K562 (cell line): ENCODE data around the gene MACROD2. TPM values are rescaled to one million over a fixed set of nuclear protein-coding genes. Genes with fewer than 3 reads are reported as not detected.

Experiments
- ATAC-seq: fragments of 200-7000 bp; cut with Tn5 transposase; 3 replicates; pipeline ENCODE4 v1.9.1; 2020; ENCODE audit warnings: moderate library complexity
- BruUV-seq: library from RNA; stranded (reverse); fragments of 400-500 nt; replicated peaks from 2 replicates; lab custom pipeline; 2021; lab: Mats Ljungman, UMichigan
- CTCF ChIA-PET: fragments of 300-600 bp; formaldehyde crosslinking; extraction: SDS; loops from one replicate; lab custom pipeline; 2021; ENCODE audit warnings: low intra/inter-chr PET ratio; lab: Yijun Ruan, JAX
- POLR2A ChIA-PET: fragments of 300-600, 350-650 bp; sonication (Branson Sonifier 250); formaldehyde crosslinking; extraction: SDS; loops from one replicate; lab custom pipeline; 2021; ENCODE audit warnings: antibody characterized with exemption, inconsistent platforms; lab: Yijun Ruan, JAX
- DNase-seq, 4 experiments: peaks; one replicate each; pipeline versions ENCODE4 v3.0.0 to v3.0.0-alpha.2; 2011 to 2018; ENCODE audit warnings: low spot score in 3 of 4, mixed read lengths in 3 of 4; ENCODE audit errors: extremely low read depth in 1 of 4
- FAIRE-seq: peaks from 2 replicates; lab custom pipeline; 2011; peaks lifted over from hg19 to GRCh38; lab: Jason Lieb, UNC
- H2AFZ ChIP-seq: 2 replicates; pipeline ENCODE4 v1.6.0; 2011; ENCODE audit warnings: low read depth, low read length, control low read depth, inconsistent platforms
- H3K27ac ChIP-seq: fragments of 200-600 bp; 3 replicates; pipeline ENCODE4 v1.8.0; 2011; ENCODE audit warnings: low read depth, mild to moderate bottlenecking, control low read depth, inconsistent platforms, low read length, moderate library complexity, mixed read lengths; ENCODE audit errors: extremely low read depth
- H3K27me3 ChIP-seq, 2 experiments: fragments of 300-600 bp in 1 of 2; 2 replicates in 1 of 2; 3 replicates in 1 of 2; pipeline versions ENCODE4 v1.6.0 to v1.8.0; 2011; ENCODE audit warnings: inconsistent platforms in 2 of 2, low read length in 2 of 2, mild to moderate bottlenecking in 1 of 2, mixed read lengths in 1 of 2, moderate library complexity in 1 of 2; ENCODE audit not compliant: control insufficient read depth in 2 of 2, insufficient read depth in 2 of 2
- H3K36me3 ChIP-seq: fragments of 300-600 bp; 3 replicates; pipeline ENCODE4 v1.8.0; 2011; ENCODE audit warnings: mild to moderate bottlenecking, low read length, inconsistent platforms; ENCODE audit not compliant: control insufficient read depth, insufficient read depth
- H3K4me1 ChIP-seq, 2 experiments: fragments of 200-600 bp in 1 of 2; replicated peaks in 1 of 2; 2 replicates in 1 of 2; 3 replicates in 1 of 2; pipeline versions ENCODE4 v1.5.1 to v1.8.0; 2011; ENCODE audit warnings: inconsistent platforms in 2 of 2, low read length in 2 of 2, mild to moderate bottlenecking in 1 of 2, mixed read lengths in 1 of 2, moderate library complexity in 1 of 2; ENCODE audit not compliant: control insufficient read depth in 2 of 2, insufficient read depth in 2 of 2
- H3K4me2 ChIP-seq: 2 replicates; pipeline ENCODE4 v1.6.1; 2011; ENCODE audit warnings: low read length, control low read depth, inconsistent platforms, mixed read lengths; ENCODE audit not compliant: insufficient read depth
- H3K4me3 ChIP-seq: fragments of 200-600 bp; sonication (generic), shearing (Covaris generic); 2 replicates; pipeline ENCODE4 v1.5.1; 2016; ENCODE audit warnings: control low read depth, inconsistent platforms
- H3K79me2 ChIP-seq: fragments of 200-600 bp; 3 replicates; pipeline ENCODE4 v1.8.0; 2011; ENCODE audit warnings: low read length, inconsistent platforms; ENCODE audit not compliant: control insufficient read depth, insufficient read depth
- H3K9ac ChIP-seq, 2 experiments: 2 replicates each; pipeline versions ENCODE4 v1.6.0 to v1.6.1; 2011; ENCODE audit warnings: low read depth in 2 of 2, low read length in 2 of 2, control low read depth in 1 of 2, inconsistent platforms in 1 of 2, mild to moderate bottlenecking in 1 of 2, mixed read lengths in 1 of 2; ENCODE audit not compliant: insufficient read depth in 1 of 2
- H3K9me1 ChIP-seq: one replicate; pipeline ENCODE4 v1.6.0; 2011; ENCODE audit warnings: inconsistent platforms, mild to moderate bottlenecking, low read length, moderate library complexity; ENCODE audit not compliant: control insufficient read depth, insufficient read depth
- H3K9me3 ChIP-seq: replicated peaks from 2 replicates; pipeline ENCODE4 v1.5.1; 2011; ENCODE audit warnings: low read depth, low read length, inconsistent platforms; ENCODE audit not compliant: control insufficient read depth, insufficient read depth
- H4K20me1 ChIP-seq: replicated peaks from 2 replicates; pipeline ENCODE4 v1.6.1; 2011; ENCODE audit warnings: low read length, inconsistent platforms, mixed read lengths; ENCODE audit not compliant: control insufficient read depth, insufficient read depth
- MTA3 ChIP-seq: fragments of 450-650 bp; formaldehyde crosslinking; IDR thresholded peaks from 2 replicates; pipeline ENCODE4 v1.6.1; 2017; ENCODE audit warnings: mild to moderate bottlenecking, borderline replicate concordance
- NR2C2 ChIP-seq, 2 experiments: fragments of 200-800 bp in 1 of 2; sonication (Bioruptor generic) in 1 of 2; sonication (generic) in 1 of 2; formaldehyde crosslinking in 1 of 2; IDR thresholded peaks; 2 replicates each; pipeline versions ENCODE4 v1.6.1 to v1.8.0; 2016 to 2022; ENCODE audit warnings: mild to moderate bottlenecking in 1 of 2, missing compliant biosample characterization in 1 of 2, missing genetic modification characterization in 1 of 2, missing genetic modification reagents in 1 of 2
- POLR3A ChIP-seq: IDR thresholded peaks from 2 replicates; pipeline ENCODE4 v1.6.1; 2011; ENCODE audit warnings: borderline replicate concordance, mild to moderate bottlenecking, moderate library complexity; ENCODE audit not compliant: insufficient read length, insufficient read depth; ENCODE audit errors: extremely low read depth
- PPARD ChIP-seq: fragments of 250-450 bp; sonication (Bioruptor Pico); IDR thresholded peaks from 2 replicates; pipeline ENCODE4 v1.8.0; 2022; ENCODE audit warnings: inconsistent platforms, mild to moderate bottlenecking, moderate library complexity
- RERE ChIP-seq: sonication (generic); formaldehyde crosslinking; IDR thresholded peaks from 2 replicates; pipeline ENCODE4 v1.8.0; 2023; ENCODE audit warnings: missing genetic modification reagents, mild to moderate bottlenecking, borderline replicate concordance
- TEAD1 ChIP-seq, 2 experiments: fragments of 450-650 bp in 1 of 2; sonication (generic) in 1 of 2; formaldehyde crosslinking; IDR thresholded peaks; 2 replicates each; pipeline versions ENCODE4 v1.4.0 to v1.8.0; 2020 to 2022; ENCODE audit warnings: mild to moderate bottlenecking in 2 of 2, missing genetic modification reagents in 1 of 2
- U2AF1 ChIP-seq: fragments of 200-400 bp; formaldehyde crosslinking; optimal IDR thresholded peaks from 2 replicates; pipeline ENCODE3; 2017; ENCODE audit warnings: mild to moderate bottlenecking, low read depth, low read length, moderate library complexity
- ZNF3 ChIP-seq: fragments of 250-450 bp; sonication (Bioruptor Pico); IDR thresholded peaks from 2 replicates; pipeline ENCODE4 v1.5.0; 2021; ENCODE audit warnings: mild to moderate bottlenecking, moderate library complexity
- ZNF316 ChIP-seq: fragments of 450-650 bp; IDR thresholded peaks from 2 replicates; pipeline ENCODE4 v1.6.1; 2016
- ZNF583 ChIP-seq: fragments of 250-450 bp; sonication (Bioruptor Pico); IDR thresholded peaks from 2 replicates; pipeline ENCODE4 v1.4.0; 2020
- WGBS: fragments of 100-300 bp; shearing (Covaris generic); methylation state at CpG from one replicate; pipeline ENCODE4 v1.1.6; 2016; ENCODE audit warnings: low coverage, mixed read lengths; ENCODE audit not compliant: insufficient coverage; ENCODE audit errors: missing lambda C conversion rate; 5-methylcytosine and 5-hydroxymethylcytosine counted together
- in situ Hi-C: fragments of 300-500 bp; cut with MboI; formaldehyde crosslinking; loops from 4 replicates; pipeline ENCODE4 v1.15.0; 2018; ENCODE audit warnings: inconsistent platforms, mixed read lengths
- intact Hi-C: fragments of 100-400 bp; cut with micrococcal nuclease; formaldehyde crosslinking; loops from 2 replicates; pipeline ENCODE4 v1.14.2; 2022
- polyA plus RNA-seq, 8 experiments: library from polyadenylated mRNA; depleted of rRNA in 4 of 8; stranded (reverse) in 5 of 8; unstranded in 3 of 8; fragments of >200 nt; fragmentation: Nextera tagmentation in 2 of 8; fragmentation: Illumina TruSeq in 1 of 8; extraction: Ambion mirVana in 2 of 8; extraction: Trizol in 1 of 8; gene quantifications; 2 replicates each; pipeline versions ENCODE4 v1.2.1 to v1.2.3, GENCODE V29; 2011 to 2014; ENCODE audit warnings: inconsistent platforms in 1 of 8, missing spikeins in 1 of 8
- total RNA-seq, 7 experiments: library from RNA; depleted of rRNA in 6 of 7; stranded (reverse); fragments of >200 nt in 6 of 7; fragmentation: Illumina TruSeq in 2 of 7; extraction: Trizol in 2 of 7; gene quantifications; 2 replicates each; pipeline versions ENCODE4 v1.2.1 to v1.2.3, GENCODE V29; 2011 to 2021; ENCODE audit warnings: low replicate concordance in 1 of 7

Gene MACROD2
- total and polyA plus RNA-seq, 9 of the 15 experiments (the other 6 are each of a cell fraction or from before 2014, with no cell fraction given), result not detected

DNA sequence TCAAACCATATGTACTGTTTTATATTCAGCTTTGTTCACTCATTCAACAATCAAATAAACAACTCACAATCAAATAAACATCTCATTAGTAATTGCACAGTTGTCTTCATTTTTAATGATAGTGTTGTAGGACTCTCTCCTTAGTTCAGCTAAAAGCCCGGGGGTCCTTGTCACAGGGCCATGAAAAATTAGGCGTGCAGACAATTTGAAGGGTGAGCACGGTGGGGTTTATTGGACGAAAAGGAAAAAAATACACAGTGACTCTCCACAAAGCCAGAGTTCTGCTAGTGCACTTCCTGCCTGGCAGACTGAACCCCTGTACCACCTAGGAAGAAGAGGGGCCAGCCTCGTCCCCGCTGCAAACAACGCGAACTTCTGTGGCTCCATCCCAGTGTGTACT lies 599.7 kb downstream of the MACROD2 start:
- Histone ChIP-seq H3K27ac (no peak overlapping the region), H3K79me2 (no peaks in the 10 kb centered on the region), H3K4me2 (no peak overlapping the region), H4K20me1 (no peaks in the 10 kb centered on the region), H2AFZ (no peak overlapping the region), H3K36me3 (no peaks in the 10 kb centered on the region)
- in situ Hi-C loops, result no loop called here
- ATAC-seq (no peak), FAIRE-seq (no peak)
- no TSS peak for BruUV-seq
- POLR2A ChIA-PET, result no interaction called here
- 0% methylated on average over 4 of the region's 8 CpGs for WGBS
- no peak for TF ChIP-seq PPARD (CRISPR knock-in tag)
- no peak for TF ChIP-seq POLR3A
- no peak for TF ChIP-seq NR2C2 (CRISPR knock-in tag; IDR thresholded peaks at IDR 0.05)
- TF ChIP-seq NR2C2 (tag; IDR thresholded peaks at IDR 0.05), result no peak
- TF ChIP-seq ZNF583 (CRISPR knock-in tag), result no peak
- TF ChIP-seq ZNF3 (CRISPR knock-in tag), result no peak
- no peak for TF ChIP-seq MTA3
- TF ChIP-seq TEAD1 (CRISPR knock-in tag; IDR thresholded peaks at IDR 0.05), result no peak
- no peak for TF ChIP-seq ZNF316
- no peak for TF ChIP-seq U2AF1
- no peak for TF ChIP-seq RERE
- TF ChIP-seq, all 486 proteins: peak for 0
- H3K9me3 ChIP-seq, result no peaks in the 10 kb centered on the region
- no peak overlapping the region for H3K4me3 ChIP-seq
- intact Hi-C loops, result no loop called here
- no peaks in the 10 kb centered on the region for H3K9me1 ChIP-seq
- H3K9ac ChIP-seq, result no peak overlapping the region
- no peaks in the 10 kb centered on the region for H3K4me1 ChIP-seq
- CTCF ChIA-PET, result no interaction called here
- DNase-seq, result no peak
- H3K27me3 ChIP-seq, result no peaks in the 10 kb centered on the region
